ENCODE results near the gene PIKFYVE. TPM values are rescaled to one million over a fixed set of nuclear protein-coding genes. Genes with fewer than 3 reads are reported as not detected.
"Not testable (repeated sequence)": the region's sequence is repeated elsewhere in the genome, so short reads cannot be mapped to it uniquely, and the experiment has no call there.

Gene PIKFYVE
- total RNA-seq, 1 donor: 57.9 TPM

- DNase-seq (ENCODE audit: insufficient read length, low spot score, missing footprints): peak; percentile 95
- Histone ChIP-seq H3K36me3 (ENCODE audit: insufficient read depth, low read length) (no peaks in the 10 kb centered on the region), H3K79me2 (ENCODE audit: insufficient read depth, low read length) (no peaks in the 10 kb centered on the region), H2AFZ (ENCODE audit: low read length) (peak within 1 kb of the TSS; percentile 92), H3K27me3 (ENCODE audit: insufficient read depth, low read length) (no peaks in the 10 kb centered on the region), H3K4me1 (ENCODE audit: insufficient read depth, low read length) (peaks cover 20% of the 10 kb centered on the region), H3K9me3 (ENCODE audit: low read depth, low read length) (no peaks in the 10 kb centered on the region), H4K20me1 (ENCODE audit: insufficient read depth, low read length) (no peaks in the 10 kb centered on the region), H3K4me3 (ENCODE audit: insufficient read depth, low read length) (peak within 1 kb of the TSS; percentile 89), H3K4me2 (ENCODE audit: insufficient read depth, low read length) (peak within 1 kb of the TSS; percentile 91), H3K27ac (ENCODE audit: low read depth, low read length) (peak within 1 kb of the TSS; percentile 42)
- TF ChIP-seq CTCF (IDR thresholded peaks at IDR 0.05; ENCODE audit: extremely low read depth, low read depth, low read length): peak; percentile 46
These were observed 11.0 kb upstream of the PIKFYVE start, which contains the start of gene IDH1 for GRCh38 chr2:208254871-208255556. Gene IDH1 (minus strand): TSS chr2:208255071. CDS start chr2:208251551, 3,520 bp downstream.

GRCh38 chr2:208255557-208256106 lies 10.4 kb upstream of the PIKFYVE start:
- no peaks in the 10 kb centered on the region for H3K9me3 ChIP-seq (ENCODE audit: low read depth, low read length)
- peak overlapping the region; percentile 89 for H3K4me3 ChIP-seq (ENCODE audit: insufficient read depth, low read length)
- H3K27me3 ChIP-seq (ENCODE audit: insufficient read depth, low read length): no peaks in the 10 kb centered on the region
- no peaks in the 10 kb centered on the region for H3K79me2 ChIP-seq (ENCODE audit: insufficient read depth, low read length)
- H3K4me2 ChIP-seq (ENCODE audit: insufficient read depth, low read length): peak overlapping the region; percentile 81
- H3K4me1 ChIP-seq (ENCODE audit: insufficient read depth, low read length): peaks cover 14% of the 10 kb centered on the region
- H3K36me3 ChIP-seq (ENCODE audit: insufficient read depth, low read length): no peaks in the 10 kb centered on the region
- H3K27ac ChIP-seq (ENCODE audit: low read depth, low read length): peak overlapping the region; percentile 21
- H4K20me1 ChIP-seq (ENCODE audit: insufficient read depth, low read length): no peaks in the 10 kb centered on the region
- H2AFZ ChIP-seq (ENCODE audit: low read length): peak overlapping the region; percentile 87
- TF ChIP-seq CTCF (IDR thresholded peaks at IDR 0.05; ENCODE audit: extremely low read depth, low read depth, low read length): no peak
- no peak for DNase-seq (ENCODE audit: insufficient read length, low spot score, missing footprints)

GRCh38 chr2:208256192-208256782 lies 9.8 kb upstream of the PIKFYVE start:
- no peaks in the 10 kb centered on the region for H3K36me3 ChIP-seq (ENCODE audit: insufficient read depth, low read length)
- H3K4me3 ChIP-seq (ENCODE audit: insufficient read depth, low read length): no peak overlapping the region
- H3K9me3 ChIP-seq (ENCODE audit: low read depth, low read length): no peaks in the 10 kb centered on the region
- no peaks in the 10 kb centered on the region for H3K27me3 ChIP-seq (ENCODE audit: insufficient read depth, low read length)
- H3K79me2 ChIP-seq (ENCODE audit: insufficient read depth, low read length): no peaks in the 10 kb centered on the region
- TF ChIP-seq CTCF (IDR thresholded peaks at IDR 0.05; ENCODE audit: extremely low read depth, low read depth, low read length): peak; percentile 9
- no peak overlapping the region for H3K27ac ChIP-seq (ENCODE audit: low read depth, low read length)
- H3K4me1 ChIP-seq (ENCODE audit: insufficient read depth, low read length): peaks cover 11% of the 10 kb centered on the region
- no peak overlapping the region for H3K4me2 ChIP-seq (ENCODE audit: insufficient read depth, low read length)
- no peak for DNase-seq (ENCODE audit: insufficient read length, low spot score, missing footprints)
- no peaks in the 10 kb centered on the region for H4K20me1 ChIP-seq (ENCODE audit: insufficient read depth, low read length)
- H2AFZ ChIP-seq (ENCODE audit: low read length): no peak overlapping the region

GRCh38 chr2:208256849-208257813 lies 8.9 kb upstream of the PIKFYVE start:
- DNase-seq (ENCODE audit: insufficient read length, low spot score, missing footprints); H3K4me2 ChIP-seq (ENCODE audit: insufficient read depth, low read length); H3K27ac ChIP-seq (ENCODE audit: low read depth, low read length); H4K20me1 ChIP-seq (ENCODE audit: insufficient read depth, low read length); H3K9me3 ChIP-seq (ENCODE audit: low read depth, low read length); H3K4me3 ChIP-seq (ENCODE audit: insufficient read depth, low read length); H3K79me2 ChIP-seq (ENCODE audit: insufficient read depth, low read length); H3K27me3 ChIP-seq (ENCODE audit: insufficient read depth, low read length); H3K36me3 ChIP-seq (ENCODE audit: insufficient read depth, low read length): not testable (repeated sequence)
- H3K4me1 ChIP-seq (ENCODE audit: insufficient read depth, low read length): peaks cover 11% of the 10 kb centered on the region
- peak overlapping the region; percentile 61 for H2AFZ ChIP-seq (ENCODE audit: low read length)
